ENCODE data around the gene FAM3B.
"Not testable (repeated sequence)": the region's sequence is repeated elsewhere in the genome, so short reads cannot be mapped to it uniquely, and the experiment has no call there.

GRCh38 chr21:41313285-41314164 lies 3.1 kb upstream of the FAM3B start:
- TF ChIP-seq RFX1 (IDR thresholded peaks at IDR 0.05); SRSF9 (IDR thresholded peaks at IDR 0.05; ENCODE audit: borderline replicate concordance, low read depth, low read length); GTF3C2 (IDR thresholded peaks at IDR 0.05; ENCODE audit: borderline replicate concordance, extremely low read depth, insufficient read length); IRF9 (tag; IDR thresholded peaks at IDR 0.05); CTCF (IDR thresholded peaks at IDR 0.05 in 2 of 3, conservative IDR thresholded peaks at IDR 0.05 in 1 of 3; ENCODE audit: insufficient read depth in 2 of 3, low read depth in 1 of 3, low read length in 3 of 3); ZNF140 (CRISPR knock-in tag; IDR thresholded peaks at IDR 0.05); POLR2A (conservative IDR thresholded peaks at IDR 0.05); ATF1 (CRISPR knock-in tag; IDR thresholded peaks at IDR 0.05); ATF1 (tag; IDR thresholded peaks at IDR 0.05); ATF6 (CRISPR knock-in tag; IDR thresholded peaks at IDR 0.05); YY1 (IDR thresholded peaks at IDR 0.05; ENCODE audit: borderline replicate concordance in 1 of 3, control insufficient read depth in 1 of 3, extremely low read depth in 1 of 3, insufficient read depth in 3 of 3, insufficient read length in 1 of 3, insufficient replicate concordance in 2 of 3, low read depth in 1 of 3, low read length in 2 of 3): not testable (repeated sequence)
